HG02981 (cell line): Measurements from ENCODE around the gene TSEN34.
"Not testable (repeated sequence)": the region's sequence is repeated elsewhere in the genome, so short reads cannot be mapped to it uniquely, and the experiment has no call there.

Experiments
- ATAC-seq: cut with Tn5 transposase; IDR thresholded peaks from one replicate; pipeline ENCODE4 v1.9.1; 2021; ENCODE audit warnings: mild to moderate bottlenecking, moderate library complexity; ENCODE audit not compliant: unreplicated experiment

TSEN34 gene

GRCh38 chr19:54186351-54186750 lies 4.8 kb upstream of the TSEN34 start:
- no peak for ATAC-seq

GRCh38 chr19:54186934-54187381 lies 4.2 kb upstream of the TSEN34 start:
- ATAC-seq: no peak

- no peak for ATAC-seq
Measured at GRCh38 chr19:54188215-54188871, 2.8 kb upstream of the TSEN34 start.

GRCh38 chr19:54189145-54189734 lies 1.9 kb upstream of the TSEN34 start, which contains the start of gene MBOAT7:
Gene MBOAT7, minus strand, starts transcription at chr19:54189580. Its CDS starts 1,072 bp downstream, at chr19:54188508.
- peak; percentile 17 for ATAC-seq

DNA sequence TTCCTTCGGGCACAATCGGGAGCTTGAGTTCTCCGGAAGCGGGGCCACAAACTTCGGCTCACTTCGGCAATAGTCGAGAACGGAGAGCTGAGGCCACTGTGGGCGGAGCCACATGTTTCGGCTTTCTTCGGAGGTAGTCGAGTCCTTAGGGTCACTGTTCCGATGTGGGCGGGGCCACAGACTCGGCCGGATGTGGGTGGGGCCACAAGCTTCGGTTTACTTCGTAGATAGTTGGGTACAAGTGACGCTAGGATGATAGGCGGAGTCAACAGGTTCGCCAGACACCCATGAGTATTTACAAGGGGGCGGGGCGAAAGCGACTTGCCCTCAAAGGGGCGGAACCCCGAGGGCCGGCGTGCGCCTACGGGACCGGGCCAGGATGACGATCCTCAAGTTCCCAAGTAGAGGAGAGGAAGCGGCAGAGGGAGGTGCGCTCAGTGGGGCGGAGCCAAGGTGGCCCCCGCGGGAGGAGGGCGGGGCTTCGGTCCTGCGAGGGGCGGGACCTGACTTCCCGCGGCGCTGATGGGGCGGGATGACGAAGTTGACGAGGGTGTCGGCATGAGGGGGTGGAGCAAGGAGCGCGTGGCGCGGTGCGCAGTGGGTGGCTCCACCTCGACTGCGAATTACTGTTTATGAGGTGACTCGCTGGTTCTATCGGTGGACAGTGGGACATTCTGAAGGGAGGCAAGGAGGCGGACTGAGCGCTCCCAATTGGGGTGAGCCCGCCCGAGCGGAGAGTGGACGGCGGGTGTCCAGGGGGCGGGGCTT lies 1.2 kb upstream of the TSEN34 start:
- peak; percentile 38 for ATAC-seq

GRCh38 chr19:54190503-54191010 lies 551 bp upstream of the TSEN34 start:
- ATAC-seq: peak; percentile 45

GRCh38 chr19:54191811-54192453 lies 824 bp downstream of the TSEN34 start:
- no peak for ATAC-seq

DNA sequence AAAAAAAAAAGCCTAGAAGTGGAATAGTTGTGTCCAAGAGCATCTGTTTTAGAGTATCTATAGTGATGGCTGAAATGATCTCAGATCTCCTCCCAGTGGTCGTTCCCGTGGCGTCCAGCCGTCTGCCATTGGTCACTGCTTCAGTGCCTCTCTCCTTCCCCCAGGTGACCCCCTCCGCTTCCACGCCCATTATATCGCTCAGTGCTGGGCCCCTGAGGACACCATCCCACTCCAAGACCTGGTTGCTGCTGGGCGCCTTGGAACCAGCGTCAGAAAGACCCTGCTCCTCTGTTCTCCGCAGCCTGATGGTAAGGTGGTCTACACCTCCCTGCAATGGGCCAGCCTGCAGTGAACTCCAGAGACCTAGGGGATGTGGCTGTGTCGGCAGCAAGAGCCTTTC lies 1.9 kb downstream of the TSEN34 start:
- ATAC-seq: no peak

GRCh38 chr19:54194463-54194862 lies 3.4 kb downstream of the TSEN34 start:
- not testable (repeated sequence) for ATAC-seq

- no peak for ATAC-seq
Measured at GRCh38 chr19:54196536-54196935, 5.4 kb downstream of the TSEN34 start.

DNA sequence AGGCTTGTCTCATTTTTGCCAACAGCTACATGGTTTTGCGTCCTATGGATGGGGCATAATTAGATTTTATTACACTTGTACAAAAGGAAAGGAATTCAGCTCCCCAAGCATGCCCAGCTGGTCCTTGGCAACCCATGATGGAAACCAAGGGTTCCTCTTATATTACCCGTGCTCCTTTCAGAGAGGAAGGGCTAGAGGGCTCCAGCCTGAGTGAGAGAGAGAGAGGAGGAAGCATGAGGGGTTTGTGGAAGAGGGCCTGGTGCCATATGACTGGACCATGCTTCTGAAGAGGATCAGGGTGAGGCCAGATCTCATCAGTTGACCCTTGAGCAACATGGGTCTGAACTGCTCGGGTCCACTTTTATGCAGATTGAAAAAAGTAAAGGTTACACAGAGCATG lies 6.0 kb downstream of the TSEN34 start:
- ATAC-seq: no peak

DNA sequence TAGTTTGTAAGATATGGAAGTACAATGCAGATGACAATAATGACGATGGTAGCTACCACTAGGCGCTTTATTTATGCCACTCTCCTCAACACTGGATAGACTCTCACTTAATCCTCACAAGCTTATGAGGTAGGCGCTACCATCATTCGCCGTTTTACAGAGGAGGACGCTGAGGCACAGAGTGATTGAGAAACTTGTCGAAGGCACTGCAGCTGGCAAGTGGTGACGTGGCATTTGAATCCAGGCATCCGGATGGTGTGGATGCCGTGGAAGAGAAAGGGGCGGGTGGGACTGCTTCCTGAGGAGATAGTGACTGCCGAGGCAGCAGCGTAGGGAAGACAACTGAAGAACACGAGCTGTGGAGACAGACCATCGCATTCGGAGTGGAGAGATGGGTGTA lies 8.3 kb downstream of the TSEN34 start:
- ATAC-seq: no peak

DNA sequence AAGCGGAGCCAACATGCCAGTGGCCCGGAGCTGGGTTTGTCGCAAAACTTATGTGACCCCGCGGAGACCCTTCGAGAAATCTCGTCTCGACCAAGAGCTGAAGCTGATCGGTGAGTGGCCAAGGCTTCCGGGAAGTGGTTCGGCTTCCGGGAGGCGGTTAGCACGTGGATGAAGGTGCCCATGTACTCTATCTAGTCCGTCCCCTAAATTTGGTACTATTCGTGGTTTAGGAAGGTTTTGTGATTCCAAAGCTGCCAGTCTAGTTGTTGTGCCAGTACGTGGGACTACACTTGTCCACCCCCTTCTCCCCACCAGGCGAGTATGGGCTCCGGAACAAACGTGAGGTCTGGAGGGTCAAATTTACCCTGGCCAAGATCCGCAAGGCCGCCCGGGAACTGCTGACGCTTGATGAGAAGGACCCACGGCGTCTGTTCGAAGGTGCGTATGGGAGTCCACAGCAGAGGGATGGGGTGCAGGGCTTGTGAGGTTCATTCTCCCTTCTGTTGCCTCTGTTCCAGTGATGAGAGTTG lies 10.1 kb downstream of the TSEN34 start:
- ATAC-seq: no peak

- no peak for ATAC-seq
Measured at GRCh38 chr19:54201980-54202379, 10.9 kb downstream of the TSEN34 start.

- no peak for ATAC-seq
Measured at GRCh38 chr19:54203151-54203611, 12.1 kb downstream of the TSEN34 start.

DNA sequence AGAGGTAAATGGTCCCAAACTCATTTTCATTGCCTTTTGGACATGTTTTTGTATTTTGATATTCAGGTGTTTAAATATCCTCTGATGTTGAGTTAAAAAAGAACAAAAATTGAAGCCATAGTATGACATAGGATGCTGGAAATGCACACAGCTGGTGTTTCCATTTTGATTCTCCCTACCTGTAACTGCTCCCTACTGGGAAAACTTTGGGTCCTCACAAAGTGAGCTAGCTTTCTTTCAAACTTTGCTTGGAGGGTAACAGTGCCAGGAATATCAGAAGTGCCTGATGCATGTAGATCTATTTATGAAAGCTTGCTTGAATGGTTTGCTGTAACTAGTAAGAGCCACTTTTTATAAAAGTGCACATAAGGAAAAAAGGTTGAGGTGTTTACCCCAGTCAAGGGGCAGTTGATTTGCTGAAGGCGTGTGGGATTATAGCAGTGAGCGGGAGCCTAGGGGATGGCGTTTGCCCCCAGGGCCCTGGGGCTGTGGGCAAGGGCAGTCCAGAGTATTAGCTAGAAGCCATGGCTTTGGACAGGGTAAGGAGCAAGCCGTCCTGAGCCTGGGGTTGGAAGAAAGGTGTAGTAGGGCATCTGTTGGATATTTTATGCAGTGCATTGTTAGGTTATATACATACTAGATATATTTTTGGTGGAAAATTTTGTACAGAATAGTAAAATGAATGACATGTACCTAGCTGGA lies 13.8 kb downstream of the TSEN34 start:
- no peak for ATAC-seq

- no peak for ATAC-seq
Measured at GRCh38 chr19:54206030-54206830, 15.1 kb downstream of the TSEN34 start.

DNA sequence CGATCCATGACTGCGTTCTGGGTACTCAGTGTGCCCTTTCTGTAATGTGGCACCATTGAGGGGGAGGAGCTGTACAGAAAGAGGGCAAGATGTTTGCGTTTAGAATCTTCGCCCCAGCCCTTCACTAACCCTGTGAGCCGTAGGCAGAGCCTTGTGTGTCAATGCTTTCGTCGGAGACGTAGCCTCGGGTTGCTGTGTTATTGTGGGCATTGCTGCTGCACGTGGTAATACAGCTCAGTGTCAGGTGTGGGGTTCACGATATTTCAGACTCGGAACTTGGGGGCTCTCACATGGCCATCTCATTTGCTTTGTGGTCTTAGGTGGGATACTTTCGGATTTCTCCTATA lies 15.7 kb downstream of the TSEN34 start:
- ATAC-seq: no peak

- not testable (repeated sequence) for ATAC-seq
Measured at GRCh38 chr19:54207193-54207592, 16.1 kb downstream of the TSEN34 start.

DNA sequence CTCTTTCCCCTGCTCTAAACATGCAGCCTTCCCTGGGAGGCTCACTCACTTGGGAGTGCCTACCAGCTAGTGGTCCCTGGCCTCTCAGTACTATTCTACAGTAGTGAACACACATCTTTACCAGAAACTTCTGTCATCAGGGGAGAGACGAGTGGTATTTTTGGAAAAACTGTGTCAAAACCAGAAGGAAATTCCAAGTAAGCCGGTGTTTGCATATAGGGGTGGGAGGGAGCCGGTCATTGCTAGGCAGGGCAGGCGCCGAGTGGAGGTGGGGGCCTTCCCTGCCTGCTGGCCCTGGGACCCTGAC lies 16.5 kb downstream of the TSEN34 start:
- ATAC-seq: no peak
